Measurements from ENCODE around the gene TAF1D.

TAF1D gene

GRCh38 chr11:93718057-93718563 is 23.2 kb downstream of the TAF1D start:
- DNase-seq: no peak

- no peak for DNase-seq
These were observed 23.8 kb downstream of the TAF1D start for GRCh38 chr11:93717501-93717900.

GRCh38 chr11:93715797-93716396 is 25.4 kb downstream of the TAF1D start:
- DNase-seq: no peak

GRCh38 chr11:93712678-93713077 is 28.6 kb downstream of the TAF1D start:
- no peak for DNase-seq

GRCh38 chr11:93710239-93710638 is 31.1 kb downstream of the TAF1D start:
- no peak for DNase-seq

- DNase-seq: no peak
These were observed 37.1 kb downstream of the TAF1D start for GRCh38 chr11:93704237-93704636.

GRCh38 chr11:93700830-93701229 is 40.5 kb downstream of the TAF1D start:
- DNase-seq: no peak

GRCh38 chr11:93697611-93698010 is 43.7 kb downstream of the TAF1D start:
- no peak for DNase-seq

GRCh38 chr11:93694557-93694956 is 46.7 kb downstream of the TAF1D start:
- DNase-seq: no peak

GRCh38 chr11:93694109-93694508 is 47.2 kb downstream of the TAF1D start:
- no peak for DNase-seq

- no peak for DNase-seq
These were observed 52.1 kb downstream of the TAF1D start for GRCh38 chr11:93689240-93689639.

GRCh38 chr11:93686812-93687211 is 54.5 kb downstream of the TAF1D start:
- DNase-seq: no peak

GRCh38 chr11:93686226-93686625 is 55.1 kb downstream of the TAF1D start:
- no peak for DNase-seq

All from activated CD4-positive, alpha-beta T cell treated with anti-CD3 and anti-CD28 coated beads for 4 hours (primary cell).